GM19193 (cell line): ENCODE results near the gene MT1B.

ENCODE experiments used
- POLR2A ChIP-seq: IDR thresholded peaks from 4 replicates; pipeline ENCODE4 v1.6.1; 2011; ENCODE audit not compliant: insufficient read depth, insufficient read length; ENCODE audit errors: extremely low read depth

The MT1B gene

GRCh38 chr16:56684926-56685590 is 33.4 kb downstream of the MT1B start:
- no peak for TF ChIP-seq POLR2A

GRCh38 chr16:56686758-56687157 is 35.1 kb downstream of the MT1B start:
- no peak for TF ChIP-seq POLR2A

GRCh38 chr16:56688762-56689161 is 37.1 kb downstream of the MT1B start:
- TF ChIP-seq POLR2A = no peak

GRCh38 chr16:56689171-56689570 is 37.5 kb downstream of the MT1B start:
- no peak for TF ChIP-seq POLR2A

GRCh38 chr16:56690420-56691122 is 38.9 kb downstream of the MT1B start:
- no peak for TF ChIP-seq POLR2A

GRCh38 chr16:56691885-56692284 is 40.2 kb downstream of the MT1B start:
- no peak for TF ChIP-seq POLR2A

GRCh38 chr16:56695246-56695645 is 43.6 kb downstream of the MT1B start:
- TF ChIP-seq POLR2A = no peak

- no peak for TF ChIP-seq POLR2A
These were observed 45.9 kb downstream of the MT1B start for GRCh38 chr16:56697456-56698155.

- TF ChIP-seq POLR2A = no peak
These were observed 48.5 kb downstream of the MT1B start for GRCh38 chr16:56700195-56700594.

GRCh38 chr16:56700631-56701030 is 48.9 kb downstream of the MT1B start:
- TF ChIP-seq POLR2A = no peak

GRCh38 chr16:56701534-56701933 is 49.8 kb downstream of the MT1B start:
- TF ChIP-seq POLR2A = no peak
